Measurements from ENCODE around the gene PROX1.

DNA sequence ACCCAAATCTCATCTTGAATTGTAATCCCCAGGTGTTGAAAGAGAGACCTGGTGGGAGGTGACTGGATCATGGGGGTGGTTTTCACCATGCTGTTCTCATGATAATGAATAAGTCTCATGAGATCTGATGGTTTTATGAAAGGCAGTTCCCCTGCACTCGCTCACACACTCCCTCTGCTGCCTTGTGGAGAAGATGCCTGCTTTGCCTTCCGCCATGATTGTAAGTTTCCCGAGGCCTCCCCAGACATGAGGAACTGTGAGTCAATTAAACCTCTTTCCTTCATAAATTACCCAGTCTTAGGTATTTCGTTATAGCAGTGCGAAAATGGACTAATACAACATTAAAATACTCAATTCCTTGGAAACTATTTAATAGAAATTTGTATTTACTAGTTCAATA lies 99.2 kb downstream of the PROX1 start:
- TF ChIP-seq POLR2A (IDR thresholded peaks at IDR 0.05), result no peak
- TF ChIP-seq, protein P1, sequence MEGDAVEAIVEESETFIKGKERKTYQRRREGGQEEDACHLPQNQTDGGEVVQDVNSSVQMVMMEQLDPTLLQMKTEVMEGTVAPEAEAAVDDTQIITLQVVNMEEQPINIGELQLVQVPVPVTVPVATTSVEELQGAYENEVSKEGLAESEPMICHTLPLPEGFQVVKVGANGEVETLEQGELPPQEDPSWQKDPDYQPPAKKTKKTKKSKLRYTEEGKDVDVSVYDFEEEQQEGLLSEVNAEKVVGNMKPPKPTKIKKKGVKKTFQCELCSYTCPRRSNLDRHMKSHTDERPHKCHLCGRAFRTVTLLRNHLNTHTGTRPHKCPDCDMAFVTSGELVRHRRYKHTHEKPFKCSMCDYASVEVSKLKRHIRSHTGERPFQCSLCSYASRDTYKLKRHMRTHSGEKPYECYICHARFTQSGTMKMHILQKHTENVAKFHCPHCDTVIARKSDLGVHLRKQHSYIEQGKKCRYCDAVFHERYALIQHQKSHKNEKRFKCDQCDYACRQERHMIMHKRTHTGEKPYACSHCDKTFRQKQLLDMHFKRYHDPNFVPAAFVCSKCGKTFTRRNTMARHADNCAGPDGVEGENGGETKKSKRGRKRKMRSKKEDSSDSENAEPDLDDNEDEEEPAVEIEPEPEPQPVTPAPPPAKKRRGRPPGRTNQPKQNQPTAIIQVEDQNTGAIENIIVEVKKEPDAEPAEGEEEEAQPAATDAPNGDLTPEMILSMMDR (IDR thresholded peaks at IDR 0.05), result no peak
